ENCODE data around the gene PLCZ1.

- TF ChIP-seq CTCF (IDR thresholded peaks at IDR 0.05; ENCODE audit: borderline replicate concordance, extremely low read depth, low read length, poor library complexity, severe bottlenecking), result no peak
- TF ChIP-seq EZH2 (IDR thresholded peaks at IDR 0.05; ENCODE audit: borderline replicate concordance, low read depth, low read length, severe bottlenecking), result no peak
Measured at GRCh38 chr12:18706798-18707197, 31.0 kb downstream of the PLCZ1 start.

Measured in DND-41 (cell line).